ENCODE measurements around the gene MYOM3.
"Not testable (repeated sequence)": the region's sequence is repeated elsewhere in the genome, so short reads cannot be mapped to it uniquely, and the experiment has no call there.

MYOM3 gene

GRCh38 chr1:24052220-24052619, 59.7 kb downstream of the MYOM3 start:
- DNase-seq (ENCODE audit: low read depth), result no peak
- no peak overlapping the region for H3K4me3 ChIP-seq (replicated peaks; ENCODE audit: low read depth, low read length)
- no peak for TF ChIP-seq CTCF (IDR thresholded peaks at IDR 0.05; ENCODE audit: low read length, missing control alignments)

- peak; percentile 10 for DNase-seq (ENCODE audit: low read depth)
- TF ChIP-seq CTCF (IDR thresholded peaks at IDR 0.05; ENCODE audit: low read length, missing control alignments), result no peak
- no peak overlapping the region for H3K4me3 ChIP-seq (replicated peaks; ENCODE audit: low read depth, low read length)
Observed at GRCh38 chr1:24051206-24051945, 60.6 kb downstream of the MYOM3 start.

- H3K4me3 ChIP-seq (replicated peaks; ENCODE audit: low read depth, low read length), result no peak overlapping the region
- TF ChIP-seq CTCF (IDR thresholded peaks at IDR 0.05; ENCODE audit: low read length, missing control alignments), result no peak
- DNase-seq (ENCODE audit: low read depth), result no peak
Observed at GRCh38 chr1:24049733-24050132, 62.2 kb downstream of the MYOM3 start.

- not testable (repeated sequence) for DNase-seq (ENCODE audit: low read depth); H3K4me3 ChIP-seq (replicated peaks; ENCODE audit: low read depth, low read length)
Observed at GRCh38 chr1:24048894-24049293, 63.0 kb downstream of the MYOM3 start.

- DNase-seq (ENCODE audit: low read depth), result no peak
- no peak overlapping the region for H3K4me3 ChIP-seq (replicated peaks; ENCODE audit: low read depth, low read length)
- TF ChIP-seq CTCF (IDR thresholded peaks at IDR 0.05; ENCODE audit: low read length, missing control alignments), result no peak
Observed at GRCh38 chr1:24048205-24048869, 63.6 kb downstream of the MYOM3 start.

- no peak for TF ChIP-seq CTCF (IDR thresholded peaks at IDR 0.05; ENCODE audit: low read length, missing control alignments)
- peak; percentile 61 for DNase-seq (ENCODE audit: low read depth)
- H3K4me3 ChIP-seq (replicated peaks; ENCODE audit: low read depth, low read length), result no peak overlapping the region
Observed at GRCh38 chr1:24047110-24047477, 64.8 kb downstream of the MYOM3 start.

- no peak for TF ChIP-seq CTCF (IDR thresholded peaks at IDR 0.05; ENCODE audit: low read length, missing control alignments)
- peak; percentile 52 for DNase-seq (ENCODE audit: low read depth)
- H3K4me3 ChIP-seq (replicated peaks; ENCODE audit: low read depth, low read length), result no peak overlapping the region
Observed at GRCh38 chr1:24045771-24046170, 66.2 kb downstream of the MYOM3 start.

GRCh38 chr1:24044672-24045071, 67.3 kb downstream of the MYOM3 start:
- not testable (repeated sequence) for DNase-seq (ENCODE audit: low read depth); H3K4me3 ChIP-seq (replicated peaks; ENCODE audit: low read depth, low read length)
